Urinary bladder (tissue), 4 donors: ENCODE measurements around the gene KRT8. TPM values are rescaled to one million over a fixed set of nuclear protein-coding genes. Genes with fewer than 3 reads are reported as not detected.

Experiments used
- DNase-seq: peaks from one replicate; pipeline ENCODE4 v3.0.0-alpha.2; 2015; ENCODE audit errors: extremely low spot score
- H3K27ac ChIP-seq: one replicate; pipeline ENCODE4 v1.5.1; 2013; ENCODE audit warnings: low read depth, mild to moderate bottlenecking, moderate library complexity
- H3K36me3 ChIP-seq: one replicate; pipeline ENCODE4 v1.6.1; 2013; ENCODE audit warnings: mild to moderate bottlenecking, moderate library complexity; ENCODE audit not compliant: insufficient read depth
- H3K4me1 ChIP-seq: one replicate; pipeline ENCODE4 v1.6.1; 2013; ENCODE audit warnings: mild to moderate bottlenecking, moderate library complexity; ENCODE audit not compliant: insufficient read depth
- H3K4me3 ChIP-seq: one replicate; pipeline ENCODE4 v1.5.1; 2013; ENCODE audit warnings: low read depth, low read length
- WGBS: extraction: QIAGEN DNeasy Blood & Tissue Kit; methylation state at CpG from one replicate; pipeline ENCODE4 v1.1.7; 2013; 5-methylcytosine and 5-hydroxymethylcytosine counted together
- polyA plus RNA-seq: library from polyadenylated mRNA; stranded (reverse); fragments of 200-250 nt; gene quantifications from one replicate; pipeline ENCODE4 v1.2.3, GENCODE V29; 2013
- total RNA-seq: library from RNA; depleted of rRNA; stranded (reverse); fragments of >200 nt; gene quantifications from one replicate; pipeline ENCODE4 v1.2.3, GENCODE V29; 2014
- donor health status: healthy with polysubstance abuse.
- donor health status: healthy.

The KRT8 gene
- total and polyA plus RNA-seq, 2 donors = 96.2 to 202 TPM

- H3K4me3 ChIP-seq = no peak overlapping the region
- H3K27ac ChIP-seq = no peak overlapping the region
- DNase-seq = no peak
- WGBS = 73% methylated on average over 13 of the region's 13 CpGs
- H3K36me3 ChIP-seq = no peaks in the 10 kb centered on the region
- H3K4me1 ChIP-seq = no peaks in the 10 kb centered on the region
These were observed 2.9 kb downstream of the KRT8 start for GRCh38 chr12:52901715-52902541.

GRCh38 chr12:52900896-52901714 is 3.8 kb downstream of the KRT8 start:
- no peak for DNase-seq
- WGBS = 68% methylated on average over 7 of the region's 7 CpGs
- Histone ChIP-seq H3K27ac (no peak overlapping the region), H3K36me3 (no peaks in the 10 kb centered on the region), H3K4me3 (no peak overlapping the region), H3K4me1 (no peaks in the 10 kb centered on the region)

- no peak overlapping the region for H3K27ac ChIP-seq
These were observed 4.5 kb downstream of the KRT8 start for GRCh38 chr12:52900166-52900895.

GRCh38 chr12:52899338-52900035 is 5.4 kb downstream of the KRT8 start:
- 94% methylated on average over 13 of the region's 13 CpGs for WGBS
- no peak overlapping the region for H3K27ac ChIP-seq
- no peaks in the 10 kb centered on the region for H3K36me3 ChIP-seq
- no peaks in the 10 kb centered on the region for H3K4me1 ChIP-seq
- no peak overlapping the region for H3K4me3 ChIP-seq
- no peak for DNase-seq

More at GRCh38 chr12:52900166-52900895, 4.5 kb downstream of the KRT8 start:
- Histone ChIP-seq H3K4me3 (no peak overlapping the region), H3K36me3 (no peaks in the 10 kb centered on the region), H3K4me1 (no peaks in the 10 kb centered on the region)
- no peak for DNase-seq
- 87% methylated on average over 9 of the region's 9 CpGs for WGBS

GRCh38 chr12:52896190-52897100 is 8.4 kb downstream of the KRT8 start:
- H3K36me3 ChIP-seq = no peaks in the 10 kb centered on the region
- no peak overlapping the region for H3K4me3 ChIP-seq
- no peak for DNase-seq
- 48% methylated on average over 3 of the region's 3 CpGs for WGBS
- H3K27ac ChIP-seq = no peak overlapping the region
- H3K4me1 ChIP-seq = no peaks in the 10 kb centered on the region

- DNase-seq = no peak
- no peaks in the 10 kb centered on the region for H3K4me1 ChIP-seq
- WGBS = 54% methylated on average over 2 of the region's 2 CpGs
- H3K27ac ChIP-seq = no peak overlapping the region
- no peak overlapping the region for H3K4me3 ChIP-seq
- H3K36me3 ChIP-seq = no peaks in the 10 kb centered on the region
These were observed 9.1 kb downstream of the KRT8 start for GRCh38 chr12:52895726-52896189.

- Histone ChIP-seq H3K4me3 (no peak overlapping the region), H3K4me1 (no peaks in the 10 kb centered on the region), H3K36me3 (no peaks in the 10 kb centered on the region), H3K27ac (no peak overlapping the region)
- DNase-seq = no peak
These were observed 11.9 kb downstream of the KRT8 start for GRCh38 chr12:52892974-52893373.

GRCh38 chr12:52892207-52892852 is 12.5 kb downstream of the KRT8 start:
- Histone ChIP-seq H3K4me1 (no peaks in the 10 kb centered on the region), H3K27ac (no peak overlapping the region), H3K36me3 (no peaks in the 10 kb centered on the region), H3K4me3 (no peak overlapping the region)
- DNase-seq = no peak
- WGBS = 89% methylated on average over 7 of the region's 7 CpGs

- Histone ChIP-seq H3K27ac (no peak overlapping the region), H3K36me3 (no peaks in the 10 kb centered on the region), H3K4me1 (no peaks in the 10 kb centered on the region), H3K4me3 (no peak overlapping the region)
- no peak for DNase-seq
- 75% methylated on average over 2 of the region's 2 CpGs for WGBS
These were observed 13.8 kb downstream of the KRT8 start for GRCh38 chr12:52891044-52891443.

- Histone ChIP-seq H3K4me1 (no peaks in the 10 kb centered on the region), H3K4me3 (no peak overlapping the region), H3K27ac (no peak overlapping the region), H3K36me3 (no peaks in the 10 kb centered on the region)
- 87% methylated on average over 3 of the region's 3 CpGs for WGBS
- DNase-seq = no peak
These were observed 14.5 kb downstream of the KRT8 start for GRCh38 chr12:52890417-52890816.

GRCh38 chr12:52884526-52885293 is 20.2 kb downstream of the KRT8 start:
- Histone ChIP-seq H3K27ac (no peak overlapping the region), H3K4me1 (no peaks in the 10 kb centered on the region)

More at GRCh38 chr12:52884526-52885293, 20.2 kb downstream of the KRT8 start:
- Histone ChIP-seq H3K4me3 (no peak overlapping the region), H3K36me3 (no peaks in the 10 kb centered on the region)
- 28% methylated on average over 13 of the region's 13 CpGs for WGBS
- DNase-seq = no peak
